ENCODE results near the gene MAN2C1.

DNA sequence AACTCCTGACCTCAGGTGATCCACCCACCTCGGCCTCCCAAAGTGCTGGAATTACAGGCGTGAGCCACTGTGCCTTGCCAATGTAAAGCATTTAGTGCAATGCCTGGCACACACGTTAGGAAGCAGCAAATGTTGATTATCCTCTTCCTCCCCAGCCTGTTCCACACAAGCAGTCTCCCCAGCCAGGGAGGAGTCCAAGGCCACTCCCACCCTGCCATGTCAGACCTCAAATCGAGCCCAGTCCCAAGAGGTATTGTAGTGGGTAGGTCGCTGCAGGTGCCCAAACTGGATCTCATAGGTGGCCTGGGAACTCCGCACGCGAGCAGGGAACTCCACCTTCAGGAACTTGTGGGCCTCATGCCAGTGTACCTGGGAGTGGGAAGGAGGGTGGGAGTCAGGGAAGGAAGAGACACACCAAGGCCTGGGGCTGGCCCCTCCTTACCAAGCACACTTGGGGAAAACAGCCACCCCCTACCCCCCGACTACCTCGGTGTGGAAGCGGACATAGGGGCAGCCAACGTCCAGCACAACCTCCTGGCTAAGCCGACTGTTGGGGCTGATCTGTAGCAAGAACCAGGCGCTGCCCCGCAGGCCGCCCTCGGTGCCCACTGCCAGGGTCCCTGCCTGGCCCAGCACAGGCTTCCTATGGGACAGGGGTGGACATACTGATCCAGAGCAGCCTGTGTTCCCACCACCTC is 10.3 kb downstream of the MAN2C1 start:
- TF ChIP-seq, protein P1, sequence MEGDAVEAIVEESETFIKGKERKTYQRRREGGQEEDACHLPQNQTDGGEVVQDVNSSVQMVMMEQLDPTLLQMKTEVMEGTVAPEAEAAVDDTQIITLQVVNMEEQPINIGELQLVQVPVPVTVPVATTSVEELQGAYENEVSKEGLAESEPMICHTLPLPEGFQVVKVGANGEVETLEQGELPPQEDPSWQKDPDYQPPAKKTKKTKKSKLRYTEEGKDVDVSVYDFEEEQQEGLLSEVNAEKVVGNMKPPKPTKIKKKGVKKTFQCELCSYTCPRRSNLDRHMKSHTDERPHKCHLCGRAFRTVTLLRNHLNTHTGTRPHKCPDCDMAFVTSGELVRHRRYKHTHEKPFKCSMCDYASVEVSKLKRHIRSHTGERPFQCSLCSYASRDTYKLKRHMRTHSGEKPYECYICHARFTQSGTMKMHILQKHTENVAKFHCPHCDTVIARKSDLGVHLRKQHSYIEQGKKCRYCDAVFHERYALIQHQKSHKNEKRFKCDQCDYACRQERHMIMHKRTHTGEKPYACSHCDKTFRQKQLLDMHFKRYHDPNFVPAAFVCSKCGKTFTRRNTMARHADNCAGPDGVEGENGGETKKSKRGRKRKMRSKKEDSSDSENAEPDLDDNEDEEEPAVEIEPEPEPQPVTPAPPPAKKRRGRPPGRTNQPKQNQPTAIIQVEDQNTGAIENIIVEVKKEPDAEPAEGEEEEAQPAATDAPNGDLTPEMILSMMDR (IDR thresholded peaks at IDR 0.05): no peak
- TF ChIP-seq ZBTB21 (CRISPR knock-in tag; IDR thresholded peaks at IDR 0.05; ENCODE audit: borderline replicate concordance): no peak
- TF ChIP-seq, protein P2, sequence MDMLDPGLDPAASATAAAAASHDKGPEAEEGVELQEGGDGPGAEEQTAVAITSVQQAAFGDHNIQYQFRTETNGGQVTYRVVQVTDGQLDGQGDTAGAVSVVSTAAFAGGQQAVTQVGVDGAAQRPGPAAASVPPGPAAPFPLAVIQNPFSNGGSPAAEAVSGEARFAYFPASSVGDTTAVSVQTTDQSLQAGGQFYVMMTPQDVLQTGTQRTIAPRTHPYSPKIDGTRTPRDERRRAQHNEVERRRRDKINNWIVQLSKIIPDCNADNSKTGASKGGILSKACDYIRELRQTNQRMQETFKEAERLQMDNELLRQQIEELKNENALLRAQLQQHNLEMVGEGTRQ (CRISPR knock-in tag; IDR thresholded peaks at IDR 0.05): no peak
- TF ChIP-seq, protein P3, sequence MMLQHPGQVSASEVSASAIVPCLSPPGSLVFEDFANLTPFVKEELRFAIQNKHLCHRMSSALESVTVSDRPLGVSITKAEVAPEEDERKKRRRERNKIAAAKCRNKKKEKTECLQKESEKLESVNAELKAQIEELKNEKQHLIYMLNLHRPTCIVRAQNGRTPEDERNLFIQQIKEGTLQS (CRISPR knock-in tag; conservative IDR thresholded peaks at IDR 0.05): no peak
- TF ChIP-seq, protein P4, sequence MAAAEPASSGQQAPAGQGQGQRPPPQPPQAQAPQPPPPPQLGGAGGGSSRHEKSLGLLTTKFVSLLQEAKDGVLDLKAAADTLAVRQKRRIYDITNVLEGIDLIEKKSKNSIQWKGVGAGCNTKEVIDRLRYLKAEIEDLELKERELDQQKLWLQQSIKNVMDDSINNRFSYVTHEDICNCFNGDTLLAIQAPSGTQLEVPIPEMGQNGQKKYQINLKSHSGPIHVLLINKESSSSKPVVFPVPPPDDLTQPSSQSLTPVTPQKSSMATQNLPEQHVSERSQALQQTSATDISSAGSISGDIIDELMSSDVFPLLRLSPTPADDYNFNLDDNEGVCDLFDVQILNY (CRISPR knock-in tag; IDR thresholded peaks at IDR 0.05): no peak
- no peak for TF ChIP-seq ETV6 (CRISPR knock-in tag; IDR thresholded peaks at IDR 0.05)
- no peak for TF ChIP-seq GABPB1 (CRISPR knock-in tag; IDR thresholded peaks at IDR 0.05)
- TF ChIP-seq CREB1 (CRISPR knock-in tag; IDR thresholded peaks at IDR 0.05): no peak
- no peak for TF ChIP-seq CREM (CRISPR knock-in tag; IDR thresholded peaks at IDR 0.05)
- TF ChIP-seq JUN (CRISPR knock-in tag; IDR thresholded peaks at IDR 0.05): no peak
- no peak for TF ChIP-seq MYBL2 (CRISPR knock-in tag; IDR thresholded peaks at IDR 0.05)
